ENCODE data around the gene HLF. TPM values are rescaled to one million over a fixed set of nuclear protein-coding genes. Genes with fewer than 3 reads are reported as not detected.

Gene HLF
- total and polyA plus RNA-seq, 2 donors (not counting 3 experiments of a cell fraction or from before 2014, with no cell fraction given), result not detected

DNA sequence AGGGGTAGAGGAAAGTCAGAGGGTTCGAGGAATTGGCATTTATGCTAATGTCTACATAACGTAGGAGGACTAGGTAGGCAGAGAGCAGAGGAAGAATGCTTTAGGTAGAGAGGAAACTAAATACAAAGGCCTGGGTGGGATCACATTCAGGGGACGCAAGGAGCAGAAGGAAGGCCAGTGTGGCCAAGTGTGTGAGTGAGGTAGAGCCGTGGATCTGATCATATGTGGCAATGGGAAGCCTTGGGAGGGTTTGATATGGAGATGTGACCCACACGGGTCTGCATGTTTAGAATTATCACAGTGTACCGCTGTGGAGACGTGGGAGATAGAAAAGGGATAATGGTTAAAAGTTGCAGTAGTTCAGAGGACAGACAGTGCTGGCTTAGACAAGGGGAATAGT lies 43.1 kb downstream of the HLF start:
- no peak for DNase-seq (ENCODE audit: low read depth, low spot score)
- no TSS peak for BruUV-seq (replicated peaks)
- Histone ChIP-seq H3K79me2 (ENCODE audit: control insufficient read depth, insufficient read depth, low read length) (no peaks in the 10 kb centered on the region), H3K9ac (replicated peaks; ENCODE audit: extremely low read depth, insufficient read depth, low read length) (no peak overlapping the region), H2AFZ (ENCODE audit: low read depth, low read length) (no peak overlapping the region), H3K4me3 (replicated peaks in 1 of 3; ENCODE audit: insufficient read depth in 1 of 3, low read depth in 1 of 3, low read length in 3 of 3) (no peak overlapping the region), H3K27me3 (ENCODE audit: control insufficient read depth in 2 of 2, insufficient read depth in 2 of 2, low read length in 2 of 2) (no peaks in the 10 kb centered on the region), H3K36me3 (ENCODE audit: control insufficient read depth in 2 of 2, extremely low read depth in 1 of 2, insufficient read depth in 2 of 2, low read length in 2 of 2) (no peaks in the 10 kb centered on the region), H3K27ac (ENCODE audit: insufficient read depth, low read depth, low read length) (no peak overlapping the region), H3K9me3 (replicated peaks; ENCODE audit: control insufficient read depth, insufficient read depth, low read length) (no peaks in the 10 kb centered on the region), H3K9me1 (replicated peaks; ENCODE audit: control insufficient read depth, extremely low read depth, insufficient read depth, low read length) (no peaks in the 10 kb centered on the region), H4K20me1 (replicated peaks; ENCODE audit: control insufficient read depth, extremely low read depth, insufficient read depth, low read length) (no peaks in the 10 kb centered on the region), H3K4me1 (ENCODE audit: control insufficient read depth, extremely low read depth, insufficient read depth, low read length) (no peaks in the 10 kb centered on the region), H3K4me2 (ENCODE audit: insufficient read depth, low read length) (no peak overlapping the region)
- TF ChIP-seq, protein P1, sequence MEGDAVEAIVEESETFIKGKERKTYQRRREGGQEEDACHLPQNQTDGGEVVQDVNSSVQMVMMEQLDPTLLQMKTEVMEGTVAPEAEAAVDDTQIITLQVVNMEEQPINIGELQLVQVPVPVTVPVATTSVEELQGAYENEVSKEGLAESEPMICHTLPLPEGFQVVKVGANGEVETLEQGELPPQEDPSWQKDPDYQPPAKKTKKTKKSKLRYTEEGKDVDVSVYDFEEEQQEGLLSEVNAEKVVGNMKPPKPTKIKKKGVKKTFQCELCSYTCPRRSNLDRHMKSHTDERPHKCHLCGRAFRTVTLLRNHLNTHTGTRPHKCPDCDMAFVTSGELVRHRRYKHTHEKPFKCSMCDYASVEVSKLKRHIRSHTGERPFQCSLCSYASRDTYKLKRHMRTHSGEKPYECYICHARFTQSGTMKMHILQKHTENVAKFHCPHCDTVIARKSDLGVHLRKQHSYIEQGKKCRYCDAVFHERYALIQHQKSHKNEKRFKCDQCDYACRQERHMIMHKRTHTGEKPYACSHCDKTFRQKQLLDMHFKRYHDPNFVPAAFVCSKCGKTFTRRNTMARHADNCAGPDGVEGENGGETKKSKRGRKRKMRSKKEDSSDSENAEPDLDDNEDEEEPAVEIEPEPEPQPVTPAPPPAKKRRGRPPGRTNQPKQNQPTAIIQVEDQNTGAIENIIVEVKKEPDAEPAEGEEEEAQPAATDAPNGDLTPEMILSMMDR (IDR thresholded peaks at IDR 0.05; ENCODE audit: extremely low read depth in 1 of 2, insufficient read depth in 1 of 2, low read depth in 1 of 2, low read length in 2 of 2), result no peak
- TF ChIP-seq POLR2A (IDR thresholded peaks at IDR 0.05; ENCODE audit: low read depth, low read length) (no peak), EZH2 (IDR thresholded peaks at IDR 0.05; ENCODE audit: borderline replicate concordance, low read depth, low read length, severe bottlenecking) (no peak), GATA2 (IDR thresholded peaks at IDR 0.05; ENCODE audit: insufficient read depth, insufficient read length, low read depth, low read length) (no peak), MYC (IDR thresholded peaks at IDR 0.05; ENCODE audit: low read depth, low read length) (no peak), FOS (IDR thresholded peaks at IDR 0.05; ENCODE audit: borderline replicate concordance, insufficient read depth, low read length) (no peak), POLR2AphosphoS5 (IDR thresholded peaks at IDR 0.05; ENCODE audit: insufficient read depth, low read depth, low read length) (no peak), JUN (IDR thresholded peaks at IDR 0.05; ENCODE audit: borderline replicate concordance, insufficient read depth, insufficient read length, low read depth) (no peak)
- CTCF ChIA-PET, result no interaction called here
- POLR2A ChIA-PET, result no interaction called here
- dilution Hi-C loops (cut with MboI; ENCODE audit: extremely low pct_ligation_motif_present, low sequenced_read_pairs) (no loop called here), intact Hi-C loops (cut with micrococcal nuclease) (no loop called here)
- FAIRE-seq, result no peak

Data from endothelial cell of umbilical vein (primary cell).